ENCODE data around the gene MPP1. TPM values are rescaled to one million over a fixed set of nuclear protein-coding genes. Genes with fewer than 3 reads are reported as not detected.

The MPP1 gene
- total RNA-seq, 1 donor from 2014 or later = 40.7 TPM

DNA sequence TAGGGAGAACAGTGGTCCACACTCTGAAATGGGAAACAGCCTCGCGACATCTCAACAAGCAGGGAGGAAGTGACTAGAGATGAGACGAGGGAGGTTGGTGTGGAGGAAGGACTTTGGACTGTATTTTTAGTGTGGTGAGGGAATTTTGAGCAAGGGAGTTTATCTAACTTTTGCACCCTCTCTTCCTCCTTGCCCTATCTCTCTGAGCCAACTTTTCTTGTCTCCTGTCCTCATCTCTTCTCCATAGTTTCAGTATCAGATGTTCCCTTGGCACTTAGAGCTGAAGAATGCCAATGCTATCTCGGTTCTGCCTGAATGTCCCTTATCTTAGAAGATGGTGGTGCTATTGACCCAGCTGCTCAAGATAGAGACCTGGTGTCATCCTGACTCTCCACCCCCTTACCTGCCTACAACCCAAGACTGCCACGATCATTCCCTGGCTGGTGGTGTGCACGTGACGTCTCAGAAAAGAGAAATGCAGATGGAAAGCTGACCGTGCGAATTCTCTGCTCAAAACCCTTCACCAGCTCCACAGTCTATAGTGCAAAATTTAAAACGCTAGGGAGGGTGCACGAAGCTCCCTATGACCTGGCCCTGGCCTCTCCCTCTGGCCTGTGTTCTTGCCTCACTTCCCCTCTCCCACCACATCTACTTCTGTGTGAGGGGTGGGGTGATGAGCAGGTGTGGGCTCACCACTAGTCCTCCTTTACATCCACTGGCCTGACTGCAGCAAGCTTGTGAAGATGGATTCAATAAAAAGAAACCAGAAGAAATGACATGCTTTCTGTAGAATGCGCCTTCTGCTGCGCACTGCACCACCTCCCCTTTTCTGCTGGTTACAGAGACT, 20.9 kb downstream of the MPP1 start:
- ATAC-seq = no peak

GRCh38 chrX:154780968-154781367, 24.3 kb downstream of the MPP1 start:
- intact Hi-C loops (cut with DNase I) = no loop called here
- DNase-seq (ENCODE audit: missing footprints) (no peak), ATAC-seq (no peak)

More for the DNA sequence above, 20.9 kb downstream of the MPP1 start:
- DNase-seq (ENCODE audit: missing footprints) = no peak
- intact Hi-C loops (cut with DNase I) = no loop called here

DNA sequence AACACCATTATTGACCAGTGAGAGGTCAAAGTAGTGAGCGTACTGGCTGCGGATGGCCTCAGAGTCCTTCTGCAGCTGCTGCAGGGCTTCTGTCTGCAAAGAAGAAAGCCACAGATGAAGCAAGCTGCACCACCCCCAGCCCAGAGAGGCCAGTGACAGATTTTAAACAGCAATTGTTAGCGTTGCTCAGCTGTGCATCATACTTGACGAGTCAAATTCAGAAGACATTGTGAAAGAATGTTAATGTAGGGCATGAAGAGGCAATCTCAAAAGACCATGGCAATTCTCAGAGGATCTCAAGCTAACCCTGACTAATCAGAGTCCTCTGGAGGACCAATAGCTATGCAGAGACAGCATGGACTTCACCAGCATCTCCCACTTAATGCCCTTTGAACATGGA, 26.0 kb downstream of the MPP1 start:
- ATAC-seq (no peak), DNase-seq (ENCODE audit: missing footprints) (no peak)
- intact Hi-C loops (cut with DNase I) = no loop called here

DNA sequence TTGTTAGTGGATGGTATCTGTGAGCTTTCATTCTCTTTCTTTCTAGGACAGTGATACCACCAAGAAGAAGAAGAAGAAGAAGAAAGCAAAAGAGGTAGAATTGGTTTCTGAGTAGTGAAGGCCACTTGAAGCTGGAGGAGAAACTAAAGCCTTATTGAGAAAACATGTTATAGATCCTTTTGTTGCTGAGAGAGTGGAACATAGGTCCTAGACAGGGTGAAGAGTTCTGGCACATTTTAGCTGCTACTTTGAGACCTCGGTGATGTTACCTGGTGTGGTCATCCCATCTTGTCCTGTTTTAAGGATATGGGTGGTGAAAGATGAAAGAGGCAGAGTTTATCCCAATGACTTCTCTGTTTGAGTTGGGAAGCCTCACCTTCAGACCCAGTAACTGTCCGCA, 28.5 kb downstream of the MPP1 start:
- intact Hi-C loops (cut with DNase I) = no loop called here
- DNase-seq (ENCODE audit: missing footprints) = no peak
- no peak for ATAC-seq

DNA sequence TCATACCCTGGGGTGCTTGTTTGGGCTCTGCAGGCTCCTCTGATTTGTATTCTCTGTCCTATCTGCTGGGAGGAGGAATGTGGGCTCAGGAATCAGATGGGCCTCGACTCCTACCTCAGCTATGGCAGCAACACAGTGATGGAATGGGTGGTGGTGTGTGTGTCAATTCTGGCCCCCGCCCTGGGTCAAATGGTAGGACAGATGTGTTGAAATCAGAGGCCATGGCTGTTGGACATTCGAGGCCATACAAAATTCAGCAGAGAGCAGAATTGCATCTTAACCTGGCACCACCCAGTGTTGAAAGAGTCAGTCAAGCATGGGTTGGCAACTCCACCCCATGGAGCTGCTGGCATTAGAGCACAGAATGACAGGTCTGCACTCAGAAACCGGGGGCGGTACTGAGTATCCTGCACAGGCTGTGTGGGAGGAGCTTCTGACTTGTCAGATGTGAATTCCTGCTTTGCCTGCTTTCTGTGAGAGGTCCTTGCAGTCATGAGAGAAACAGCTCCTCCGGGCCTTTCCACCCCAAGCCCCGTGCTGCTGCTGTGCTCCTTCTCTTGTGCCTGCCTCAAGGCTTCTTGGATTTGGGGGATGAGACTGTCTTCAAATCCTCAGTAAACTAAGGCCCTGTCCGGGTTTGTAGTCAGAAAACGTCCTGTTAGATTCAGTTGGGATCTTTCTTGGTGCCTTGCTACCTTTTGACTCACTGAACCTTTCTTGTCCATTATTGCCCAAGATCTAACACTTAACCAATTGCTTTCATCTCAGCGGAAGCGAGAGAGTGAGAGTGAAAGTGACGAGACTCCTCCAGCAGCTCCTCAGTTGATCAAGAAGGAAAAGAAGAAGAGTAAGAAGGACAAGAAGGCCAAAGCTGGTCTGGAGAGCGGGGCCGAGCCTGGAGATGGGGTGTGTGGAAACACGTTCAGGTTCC, 29.6 kb downstream of the MPP1 start:
- intact Hi-C loops (cut with DNase I) = no loop called here
- DNase-seq (ENCODE audit: missing footprints) (no peak), ATAC-seq (peak; percentile 85)

DNA sequence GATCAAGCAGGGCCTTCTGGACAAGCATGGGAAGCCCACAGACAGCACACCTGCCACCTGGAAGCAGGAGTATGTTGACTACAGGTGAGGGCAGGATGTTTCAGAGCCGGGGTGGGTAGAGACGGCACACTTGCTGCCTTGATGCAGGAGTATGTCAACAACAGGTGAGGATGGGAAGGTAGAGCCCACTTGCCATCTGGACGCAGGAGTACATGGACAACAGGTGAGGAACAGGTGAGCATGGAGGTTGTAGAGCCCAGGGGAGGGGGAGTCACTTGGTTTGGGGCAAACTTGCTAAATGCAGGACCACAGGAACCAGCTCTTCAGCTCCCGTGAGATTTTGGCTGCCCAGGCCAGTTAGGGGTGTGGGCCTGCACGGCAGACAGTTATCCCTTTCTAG, 30.7 kb downstream of the MPP1 start:
- DNase-seq (ENCODE audit: missing footprints) (no peak), ATAC-seq (no peak)
- intact Hi-C loops (cut with DNase I) = no loop called here

DNA sequence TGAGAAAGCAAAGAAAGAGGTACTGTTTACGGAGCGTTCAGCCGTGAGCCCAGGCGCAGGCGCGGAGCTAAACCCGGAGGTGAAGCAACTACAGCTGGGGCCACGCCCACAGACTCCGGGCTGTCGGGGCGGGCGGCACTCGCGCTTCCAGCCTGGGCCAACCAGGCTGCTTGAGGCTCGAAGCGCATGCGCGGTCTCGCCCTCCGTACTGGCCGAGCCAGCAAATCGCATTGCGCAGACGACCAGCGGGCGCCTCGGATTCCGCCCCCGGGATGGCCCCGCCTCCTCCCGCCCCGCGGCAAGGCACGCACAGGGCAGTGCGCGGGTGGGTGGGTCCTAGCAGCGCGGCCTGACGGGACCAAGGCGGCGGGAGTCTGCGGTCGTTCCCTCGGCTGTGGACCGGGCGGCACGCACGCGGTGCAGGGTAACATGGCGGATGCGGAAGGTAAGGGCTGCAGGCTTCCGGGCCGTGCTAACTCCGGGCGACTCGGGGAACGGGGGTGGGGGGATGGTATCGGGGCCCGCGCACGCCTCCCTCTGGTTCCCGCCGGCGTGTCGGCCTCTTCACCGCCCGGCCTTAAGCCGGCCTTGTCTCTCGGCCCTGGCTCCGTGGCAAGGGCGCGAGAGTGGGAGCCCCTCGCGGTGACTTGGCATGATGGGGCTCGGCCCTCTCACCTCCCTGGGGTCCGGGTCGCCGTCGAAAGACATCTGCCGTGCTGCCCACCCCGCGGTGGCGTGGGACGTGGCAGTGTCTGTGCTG, 42.6 kb downstream of the MPP1 start, which contains the start of gene DKC1:
DKC1 (plus strand) TSS at position 328 of the 760 bp plus-strand sequence; CDS start at position 430, 102 bp downstream.
- intact Hi-C loops (cut with DNase I) = no loop called here
- peak; percentile 98 for DNase-seq (ENCODE audit: missing footprints)
- ATAC-seq = peak; percentile 99

GRCh38 chrX:154761977-154762536, 43.2 kb downstream of the MPP1 start:
- ATAC-seq (no peak), DNase-seq (ENCODE audit: missing footprints) (no peak)
- intact Hi-C loops (cut with DNase I) = no loop called here

DNA sequence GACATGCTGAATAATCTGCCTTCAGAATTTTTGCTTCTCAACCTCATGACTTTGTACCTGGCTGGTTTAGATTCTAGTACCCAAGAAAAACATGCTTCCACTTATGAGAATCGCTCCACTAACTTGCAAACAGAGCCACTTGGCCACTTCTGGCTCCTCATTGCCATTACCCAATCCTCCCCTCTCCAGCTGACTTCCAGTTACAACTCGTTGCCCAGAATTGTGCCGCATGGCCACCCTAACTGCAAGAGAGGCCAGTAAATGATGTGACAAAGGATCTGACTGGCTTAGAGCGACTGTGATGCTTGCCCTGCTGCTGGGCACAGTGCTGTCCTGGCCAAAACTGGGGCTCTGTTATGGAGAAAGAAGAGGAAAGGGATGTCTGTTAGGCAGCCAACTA, 46.6 kb downstream of the MPP1 start:
- no peak for DNase-seq (ENCODE audit: missing footprints)
- no peak for ATAC-seq
- intact Hi-C loops (cut with DNase I) = no loop called here

DNA sequence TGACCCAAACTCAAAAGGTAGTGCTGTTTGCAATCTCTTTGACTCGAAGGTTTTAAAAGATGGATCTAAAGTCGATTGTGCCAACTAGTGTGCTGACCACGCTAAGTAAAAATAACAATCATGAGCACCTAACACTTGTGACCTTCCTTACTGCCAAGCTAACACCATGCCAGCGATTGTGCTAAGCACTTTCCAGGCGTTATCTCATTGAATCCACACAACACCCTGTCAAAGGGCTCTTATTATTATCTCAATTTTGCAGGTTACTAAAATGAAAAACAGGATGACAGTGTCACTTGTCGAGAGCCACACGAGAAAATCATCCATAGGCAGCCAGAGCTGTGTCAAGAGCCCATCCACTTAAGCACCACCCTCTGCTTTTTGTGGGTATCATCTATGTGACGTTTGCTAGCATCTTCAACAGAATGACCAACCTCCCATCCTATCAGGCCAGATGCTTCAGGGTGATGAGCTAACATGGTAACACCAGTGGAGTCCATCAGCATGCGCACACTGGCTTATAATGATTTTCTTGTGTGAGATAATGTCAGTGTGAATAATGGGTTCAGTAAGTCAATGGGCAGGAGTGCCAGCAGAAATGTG, 53.5 kb downstream of the MPP1 start:
- intact Hi-C loops (cut with DNase I) = loop anchor here (2.0 to 5.0 kb wide), 2 partner anchors 34 to 53 kb away; no protein-coding TSS in a partner anchor
- ATAC-seq (peak; percentile 68), DNase-seq (ENCODE audit: missing footprints) (no peak)

DNA sequence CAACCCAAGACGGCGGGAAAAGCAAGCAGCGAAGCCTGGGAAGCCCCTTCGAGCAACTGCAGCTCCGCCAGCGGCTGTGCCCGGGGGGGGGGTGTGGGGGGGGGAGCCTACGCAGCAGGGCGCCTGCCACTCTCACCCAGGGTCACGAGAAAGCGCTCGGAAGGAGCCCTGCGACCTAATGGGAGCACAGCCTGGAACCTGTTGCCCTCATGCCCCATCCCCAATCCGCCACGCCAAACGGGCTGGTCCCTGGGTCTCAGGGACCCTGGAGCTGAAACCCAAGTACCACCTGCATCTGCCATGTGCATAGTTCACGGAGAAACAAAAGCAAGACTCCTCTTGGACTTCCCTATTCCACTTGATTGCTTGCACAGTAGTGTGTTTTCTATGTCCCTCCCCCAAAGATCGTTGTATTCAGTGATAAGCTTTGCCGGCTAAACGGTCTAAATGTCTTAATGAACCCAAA, 54.0 kb downstream of the MPP1 start:
- ATAC-seq (peak; percentile 29), DNase-seq (ENCODE audit: missing footprints) (no peak)
- intact Hi-C loops (cut with DNase I) = loop anchor here (2.0 to 5.0 kb wide), 2 partner anchors 34 to 52 kb away; no protein-coding TSS in a partner anchor

GRCh38 chrX:154750301-154751202, 54.7 kb downstream of the MPP1 start, which contains the start of gene GAB3:
TSS of gene GAB3 (minus strand) at chrX:154751077. CDS start at chrX:154751025, 52 bp downstream.
- DNase-seq (ENCODE audit: missing footprints) (peak; percentile 75), ATAC-seq (peak; percentile 84)
- intact Hi-C loops (cut with DNase I) = loop anchor here (2.0 to 5.0 kb wide), 2 partner anchors 33 to 52 kb away; no protein-coding TSS in a partner anchor

GRCh38 chrX:154749856-154750255, 55.4 kb downstream of the MPP1 start:
- intact Hi-C loops (cut with DNase I) = loop anchor here (2.0 to 10.0 kb wide), 4 partner anchors 15 to 775 kb away; partner anchors contain the start of genes HCFC1 and TMEM187

GRCh38 chrX:154748712-154749339, 56.5 kb downstream of the MPP1 start:
- no peak for DNase-seq (ENCODE audit: missing footprints)
- intact Hi-C loops (cut with DNase I) = loop anchor here (2.0 to 10.0 kb wide), 2 partner anchors 14 to 774 kb away; partner anchors contain the start of genes HCFC1 and TMEM187

More at GRCh38 chrX:154749856-154750255, 55.4 kb downstream of the MPP1 start:
- no peak for DNase-seq (ENCODE audit: missing footprints)
- ATAC-seq = peak; percentile 33

GRCh38 chrX:154742613-154743012, 62.7 kb downstream of the MPP1 start:
- ATAC-seq (no peak), DNase-seq (ENCODE audit: missing footprints) (no peak)
- intact Hi-C loops (cut with DNase I) = loop anchor here (10.0 kb wide), 1 partner anchor 768 kb away; the partner anchor contains the start of genes HCFC1 and TMEM187

More at GRCh38 chrX:154748712-154749339, 56.5 kb downstream of the MPP1 start:
- peak; percentile 61 for ATAC-seq
